ENCODE results near the gene TNFRSF9.

DNA sequence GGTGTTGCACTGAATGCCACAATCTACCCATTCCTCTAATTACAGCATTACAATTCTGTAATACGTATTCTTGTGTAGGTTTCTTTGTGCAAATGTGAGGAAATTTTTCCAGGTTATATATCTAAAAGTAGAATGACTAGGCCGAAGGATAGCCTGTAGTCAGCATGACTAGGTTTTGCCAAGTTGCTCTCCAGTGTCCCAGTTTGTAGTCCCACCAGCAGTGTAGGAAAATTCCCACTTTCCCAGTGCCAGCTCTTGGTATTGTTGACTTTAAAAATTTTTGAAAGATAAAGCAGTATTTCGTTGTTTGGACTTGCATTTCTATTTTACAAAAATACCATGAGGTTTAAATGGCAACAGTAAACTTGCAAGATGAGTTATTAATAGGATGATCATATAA lies 23.8 kb upstream of the TNFRSF9 start:
- TF ChIP-seq, protein P1, sequence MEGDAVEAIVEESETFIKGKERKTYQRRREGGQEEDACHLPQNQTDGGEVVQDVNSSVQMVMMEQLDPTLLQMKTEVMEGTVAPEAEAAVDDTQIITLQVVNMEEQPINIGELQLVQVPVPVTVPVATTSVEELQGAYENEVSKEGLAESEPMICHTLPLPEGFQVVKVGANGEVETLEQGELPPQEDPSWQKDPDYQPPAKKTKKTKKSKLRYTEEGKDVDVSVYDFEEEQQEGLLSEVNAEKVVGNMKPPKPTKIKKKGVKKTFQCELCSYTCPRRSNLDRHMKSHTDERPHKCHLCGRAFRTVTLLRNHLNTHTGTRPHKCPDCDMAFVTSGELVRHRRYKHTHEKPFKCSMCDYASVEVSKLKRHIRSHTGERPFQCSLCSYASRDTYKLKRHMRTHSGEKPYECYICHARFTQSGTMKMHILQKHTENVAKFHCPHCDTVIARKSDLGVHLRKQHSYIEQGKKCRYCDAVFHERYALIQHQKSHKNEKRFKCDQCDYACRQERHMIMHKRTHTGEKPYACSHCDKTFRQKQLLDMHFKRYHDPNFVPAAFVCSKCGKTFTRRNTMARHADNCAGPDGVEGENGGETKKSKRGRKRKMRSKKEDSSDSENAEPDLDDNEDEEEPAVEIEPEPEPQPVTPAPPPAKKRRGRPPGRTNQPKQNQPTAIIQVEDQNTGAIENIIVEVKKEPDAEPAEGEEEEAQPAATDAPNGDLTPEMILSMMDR (IDR thresholded peaks at IDR 0.05), result no peak
- no peak for TF ChIP-seq POLR2A (IDR thresholded peaks at IDR 0.05)

Data from stomach (tissue), 4 donors.